22Rv1 (cell line): Measurements from ENCODE around the gene RCE1.

Source experiments
- H3K27ac ChIP-seq: fragments of 450-650 bp; 2 replicates; pipeline ENCODE4 v1.5.1; 2017
- ZFX ChIP-seq: fragments of 450-650 bp; IDR thresholded peaks from 2 replicates; pipeline ENCODE4 v1.6.1; 2017; ENCODE audit warnings: antibody characterized with exemption, borderline replicate concordance
- TF ChIP-seq, protein P1 (sequence below): fragments of 450-650 bp; IDR thresholded peaks from 2 replicates; pipeline ENCODE4 v1.5.1; 2017; ENCODE audit warnings: mild to moderate bottlenecking

The RCE1 gene

GRCh38 chr11:66855574-66856495, 12.6 kb downstream of the RCE1 start:
- H3K27ac ChIP-seq: peak overlapping the region; percentile 78
- no peak for TF ChIP-seq ZFX
- TF ChIP-seq, protein P1, sequence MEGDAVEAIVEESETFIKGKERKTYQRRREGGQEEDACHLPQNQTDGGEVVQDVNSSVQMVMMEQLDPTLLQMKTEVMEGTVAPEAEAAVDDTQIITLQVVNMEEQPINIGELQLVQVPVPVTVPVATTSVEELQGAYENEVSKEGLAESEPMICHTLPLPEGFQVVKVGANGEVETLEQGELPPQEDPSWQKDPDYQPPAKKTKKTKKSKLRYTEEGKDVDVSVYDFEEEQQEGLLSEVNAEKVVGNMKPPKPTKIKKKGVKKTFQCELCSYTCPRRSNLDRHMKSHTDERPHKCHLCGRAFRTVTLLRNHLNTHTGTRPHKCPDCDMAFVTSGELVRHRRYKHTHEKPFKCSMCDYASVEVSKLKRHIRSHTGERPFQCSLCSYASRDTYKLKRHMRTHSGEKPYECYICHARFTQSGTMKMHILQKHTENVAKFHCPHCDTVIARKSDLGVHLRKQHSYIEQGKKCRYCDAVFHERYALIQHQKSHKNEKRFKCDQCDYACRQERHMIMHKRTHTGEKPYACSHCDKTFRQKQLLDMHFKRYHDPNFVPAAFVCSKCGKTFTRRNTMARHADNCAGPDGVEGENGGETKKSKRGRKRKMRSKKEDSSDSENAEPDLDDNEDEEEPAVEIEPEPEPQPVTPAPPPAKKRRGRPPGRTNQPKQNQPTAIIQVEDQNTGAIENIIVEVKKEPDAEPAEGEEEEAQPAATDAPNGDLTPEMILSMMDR: no peak

DNA sequence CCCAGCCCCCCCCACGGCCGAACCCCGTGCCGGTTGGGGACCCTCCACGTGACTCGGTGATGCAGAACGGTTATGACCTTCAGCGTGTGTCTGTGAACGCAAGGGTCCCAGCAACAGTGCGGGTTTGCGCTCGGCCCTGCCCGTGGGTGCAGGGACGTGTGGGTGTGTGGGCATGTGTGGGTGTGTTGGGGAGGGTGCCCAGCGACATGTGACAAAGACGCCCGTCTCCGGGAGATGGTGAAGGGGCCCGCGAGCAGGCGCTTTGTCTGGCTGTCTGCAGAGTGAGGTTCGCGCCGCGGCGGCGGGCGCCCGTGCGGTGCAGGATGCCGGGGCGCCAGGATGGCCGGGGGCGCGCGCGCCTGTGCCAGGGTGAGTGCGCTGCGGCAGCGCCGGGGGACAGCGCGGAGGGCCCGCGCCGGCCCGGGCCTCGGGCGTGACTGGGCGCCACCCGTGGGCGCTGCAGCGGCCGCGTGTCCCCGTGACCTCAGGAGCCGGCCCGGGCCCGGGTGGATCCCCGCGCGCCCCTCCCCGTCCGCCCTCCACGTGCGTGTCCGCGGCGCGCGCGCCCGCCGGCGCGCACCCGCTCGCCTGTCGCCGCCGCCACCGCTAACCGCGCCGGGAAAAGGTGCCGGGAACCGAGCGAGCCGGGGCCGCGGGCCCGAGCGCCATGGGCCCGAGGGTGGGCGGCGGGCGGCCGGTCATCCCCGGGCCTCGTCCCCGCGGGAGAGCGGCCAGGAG, 13.4 kb downstream of the RCE1 start, which contains the start of gene LRFN4:
Gene LRFN4 (plus strand): TSS at position 569 of the 738 bp plus-strand sequence. CDS start 681 bp downstream, outside the sequence.
- H3K27ac ChIP-seq: peak within 1 kb of the TSS; percentile 78
- no peak for TF ChIP-seq ZFX
- TF ChIP-seq, protein P1: no peak

GRCh38 chr11:66857234-66857926, 14.1 kb downstream of the RCE1 start:
- no peak for TF ChIP-seq ZFX
- TF ChIP-seq, protein P1: no peak
- H3K27ac ChIP-seq: peak overlapping the region; percentile 78

DNA sequence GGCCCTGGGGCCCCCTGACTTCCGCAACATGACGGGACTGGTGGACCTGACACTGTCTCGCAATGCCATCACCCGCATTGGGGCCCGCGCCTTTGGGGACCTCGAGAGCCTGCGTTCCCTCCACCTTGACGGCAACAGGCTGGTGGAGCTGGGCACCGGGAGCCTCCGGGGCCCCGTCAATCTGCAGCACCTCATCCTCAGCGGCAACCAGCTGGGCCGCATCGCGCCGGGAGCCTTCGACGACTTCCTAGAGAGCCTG, 14.6 kb downstream of the RCE1 start:
- TF ChIP-seq, protein P1: no peak
- TF ChIP-seq ZFX: no peak
- H3K27ac ChIP-seq: no peak overlapping the region

DNA sequence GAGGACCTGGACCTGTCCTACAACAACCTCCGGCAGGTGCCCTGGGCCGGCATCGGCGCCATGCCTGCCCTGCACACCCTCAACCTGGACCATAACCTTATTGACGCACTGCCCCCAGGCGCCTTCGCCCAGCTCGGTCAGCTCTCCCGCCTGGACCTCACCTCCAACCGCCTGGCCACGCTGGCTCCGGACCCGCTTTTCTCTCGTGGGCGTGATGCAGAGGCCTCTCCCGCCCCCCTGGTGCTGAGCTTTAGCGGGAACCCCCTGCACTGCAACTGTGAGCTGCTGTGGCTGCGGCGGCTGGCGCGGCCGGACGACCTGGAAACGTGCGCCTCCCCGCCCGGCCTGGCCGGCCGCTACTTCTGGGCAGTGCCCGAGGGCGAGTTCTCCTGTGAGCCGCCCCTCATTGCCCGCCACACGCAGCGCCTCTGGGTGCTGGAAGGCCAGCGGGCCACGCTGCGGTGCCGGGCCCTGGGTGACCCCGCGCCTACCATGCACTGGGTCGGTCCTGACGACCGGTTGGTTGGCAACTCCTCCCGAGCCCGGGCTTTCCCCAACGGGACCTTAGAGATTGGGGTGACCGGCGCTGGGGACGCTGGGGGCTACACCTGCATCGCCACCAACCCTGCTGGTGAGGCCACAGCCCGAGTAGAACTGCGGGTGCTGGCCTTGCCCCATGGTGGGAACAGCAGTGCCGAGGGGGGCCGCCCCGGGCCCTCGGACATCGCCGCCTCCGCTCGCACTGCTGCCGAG, 15.1 kb downstream of the RCE1 start:
- H3K27ac ChIP-seq: no peak overlapping the region
- TF ChIP-seq ZFX: no peak
- TF ChIP-seq, protein P1: no peak

- H3K27ac ChIP-seq: no peak overlapping the region
- TF ChIP-seq ZFX: no peak
- TF ChIP-seq, protein P1: no peak
Observed at GRCh38 chr11:66858939-66859685, 15.9 kb downstream of the RCE1 start.
